Measurements from ENCODE around the gene OST4.
A peak's percentile ranks its signal among the peaks of the same experiment; 100 is the strongest.
"Not testable (repeated sequence)": the region's sequence is repeated elsewhere in the genome, so short reads cannot be mapped to it uniquely, and the experiment has no call there.

OST4 gene

GRCh38 chr2:27080140-27080469 is 8.7 kb upstream of the OST4 start:
- no peak for DNase-seq (ENCODE audit: low read depth in 1 of 2, low spot score in 1 of 2)

- no peak for DNase-seq (ENCODE audit: low read depth in 1 of 2, low spot score in 1 of 2)
Measured at GRCh38 chr2:27079233-27080139, 8.0 kb upstream of the OST4 start.

- DNase-seq (ENCODE audit: low read depth in 1 of 2, low spot score in 1 of 2): no peak
Measured at GRCh38 chr2:27078267-27079194, 7.1 kb upstream of the OST4 start, which contains the start of gene EMILIN1. EMILIN1 (plus strand) TSS chr2:27078615; CDS start chr2:27079066, 451 bp downstream.

GRCh38 chr2:27077231-27077630 is 5.8 kb upstream of the OST4 start:
- no peak for DNase-seq (ENCODE audit: low read depth in 1 of 2, low spot score in 1 of 2)

GRCh38 chr2:27076323-27076722 is 4.9 kb upstream of the OST4 start:
- no peak for DNase-seq (ENCODE audit: low read depth in 1 of 2, low spot score in 1 of 2)

- not testable (repeated sequence) for DNase-seq (ENCODE audit: low read depth in 1 of 2, low spot score in 1 of 2)
Measured at GRCh38 chr2:27075566-27075871, 4.1 kb upstream of the OST4 start.

GRCh38 chr2:27074738-27075565 is 3.5 kb upstream of the OST4 start:
- DNase-seq (ENCODE audit: low read depth in 1 of 2, low spot score in 1 of 2): peak in 1 of 2 donors; percentile 34

GRCh38 chr2:27073782-27074181 is 2.3 kb upstream of the OST4 start:
- no peak for DNase-seq (ENCODE audit: low read depth in 1 of 2, low spot score in 1 of 2)

GRCh38 chr2:27072920-27073319 is 1.5 kb upstream of the OST4 start:
- DNase-seq (ENCODE audit: low read depth in 1 of 2, low spot score in 1 of 2): no peak

GRCh38 chr2:27071990-27072830 is 756 bp upstream of the OST4 start:
- DNase-seq (ENCODE audit: low read depth in 1 of 2, low spot score in 1 of 2): no peak

GRCh38 chr2:27070653-27071276 is 689 bp downstream of the OST4 start:
- DNase-seq (ENCODE audit: low read depth in 1 of 2, low spot score in 1 of 2): no peak

- no peak for DNase-seq (ENCODE audit: low read depth in 1 of 2, low spot score in 1 of 2)
Measured at GRCh38 chr2:27069961-27070618, 1.4 kb downstream of the OST4 start.

- DNase-seq (ENCODE audit: low read depth in 1 of 2, low spot score in 1 of 2): no peak
Measured at GRCh38 chr2:27069436-27069835, 2.0 kb downstream of the OST4 start.

GRCh38 chr2:27067385-27067784 is 4.1 kb downstream of the OST4 start:
- DNase-seq (ENCODE audit: low read depth in 1 of 2, low spot score in 1 of 2): no peak

GRCh38 chr2:27065128-27065527 is 6.3 kb downstream of the OST4 start:
- no peak for DNase-seq (ENCODE audit: low read depth in 1 of 2, low spot score in 1 of 2)

- DNase-seq (ENCODE audit: low read depth in 1 of 2, low spot score in 1 of 2): no peak
Measured at GRCh38 chr2:27060323-27060722, 11.1 kb downstream of the OST4 start.

GRCh38 chr2:27059141-27059820 is 12.2 kb downstream of the OST4 start:
- DNase-seq (ENCODE audit: low read depth in 1 of 2, low spot score in 1 of 2): no peak

- no peak for DNase-seq (ENCODE audit: low read depth in 1 of 2, low spot score in 1 of 2)
Measured at GRCh38 chr2:27058210-27058609, 13.2 kb downstream of the OST4 start.

- no peak for DNase-seq (ENCODE audit: low read depth in 1 of 2, low spot score in 1 of 2)
Measured at GRCh38 chr2:27057184-27057583, 14.3 kb downstream of the OST4 start.
